GM11168 (cell line): ENCODE measurements around the gene ESPNL.

Source experiments
- in situ Hi-C: fragments of 300-500 bp; cut with MboI; formaldehyde crosslinking; loops from one replicate; pipeline ENCODE4 v1.12.0; 2022; ENCODE audit warnings: low sequenced_read_pairs; ENCODE audit not compliant: unreplicated experiment

The ESPNL gene

GRCh38 chr2:238155051-238155760 lies 55.1 kb downstream of the ESPNL start:
- in situ Hi-C loops: no loop called here

- in situ Hi-C loops: no loop called here
Measured at GRCh38 chr2:238155761-238156694, 55.9 kb downstream of the ESPNL start.

- in situ Hi-C loops: no loop called here
Measured at GRCh38 chr2:238157506-238158017, 57.4 kb downstream of the ESPNL start.

DNA sequence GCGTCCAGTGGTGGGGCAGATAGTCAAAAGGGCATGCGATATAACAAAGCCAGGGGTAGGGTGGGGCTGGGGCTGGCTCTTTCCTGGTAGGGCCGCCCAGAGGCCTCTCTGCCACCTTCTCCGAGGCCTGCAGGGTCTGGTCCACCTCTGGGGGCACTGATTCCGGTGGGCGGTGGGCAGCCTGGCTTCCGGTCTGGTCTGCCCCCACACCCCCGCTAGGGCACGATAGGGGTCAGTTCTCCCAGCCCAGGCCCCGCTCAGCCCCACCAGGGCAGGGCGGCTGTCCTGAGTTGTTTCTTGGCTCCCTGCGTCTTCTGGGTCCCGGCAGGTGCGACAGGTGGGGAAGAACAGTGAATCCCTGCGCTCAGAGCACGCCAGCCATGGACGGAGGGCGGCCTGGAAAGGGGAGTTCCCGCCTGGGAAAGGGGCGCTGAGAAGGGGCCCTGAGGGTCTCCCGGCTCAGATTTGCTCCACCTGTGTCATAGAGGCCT lies 57.9 kb downstream of the ESPNL start:
- in situ Hi-C loops: no loop called here

- in situ Hi-C loops: no loop called here
Measured at GRCh38 chr2:238158509-238159070, 58.5 kb downstream of the ESPNL start, which contains the start of gene ERFE. Gene ERFE, plus strand, starts transcription at chr2:238158970. Its CDS starts 38 bp downstream, at chr2:238159008.

GRCh38 chr2:238159071-238159539 lies 59.0 kb downstream of the ESPNL start:
- in situ Hi-C loops: no loop called here

DNA sequence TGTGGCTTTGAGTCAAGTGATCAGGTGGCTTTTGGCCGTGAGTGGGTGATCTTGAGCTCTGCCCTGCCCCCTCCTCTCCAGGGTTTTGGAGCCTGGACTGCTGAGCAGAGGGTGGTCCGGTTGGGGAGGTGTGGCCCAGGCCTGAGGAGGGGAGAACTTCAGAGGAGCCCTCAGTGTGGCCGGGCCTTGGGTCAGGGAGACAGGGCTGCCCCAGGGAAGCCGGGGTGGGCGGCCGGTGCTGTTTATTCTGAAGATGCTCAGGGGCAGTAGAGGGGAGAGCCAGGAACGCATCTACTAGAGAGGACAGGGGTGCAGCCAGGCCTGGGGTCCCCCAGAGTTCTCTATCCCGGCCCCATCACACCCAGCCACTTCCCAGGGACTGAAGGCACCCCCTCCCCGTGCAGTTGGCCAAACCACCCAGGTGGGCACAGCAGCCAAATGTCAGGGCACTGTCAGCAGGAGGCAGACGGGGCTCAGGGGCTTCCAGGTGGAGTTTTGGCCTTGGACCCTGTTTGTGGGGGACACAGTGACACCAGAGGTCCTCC lies 59.6 kb downstream of the ESPNL start:
- in situ Hi-C loops: no loop called here

- in situ Hi-C loops: no loop called here
Measured at GRCh38 chr2:238160206-238161129, 60.3 kb downstream of the ESPNL start.

- in situ Hi-C loops: no loop called here
Measured at GRCh38 chr2:238161291-238162051, 61.3 kb downstream of the ESPNL start.

DNA sequence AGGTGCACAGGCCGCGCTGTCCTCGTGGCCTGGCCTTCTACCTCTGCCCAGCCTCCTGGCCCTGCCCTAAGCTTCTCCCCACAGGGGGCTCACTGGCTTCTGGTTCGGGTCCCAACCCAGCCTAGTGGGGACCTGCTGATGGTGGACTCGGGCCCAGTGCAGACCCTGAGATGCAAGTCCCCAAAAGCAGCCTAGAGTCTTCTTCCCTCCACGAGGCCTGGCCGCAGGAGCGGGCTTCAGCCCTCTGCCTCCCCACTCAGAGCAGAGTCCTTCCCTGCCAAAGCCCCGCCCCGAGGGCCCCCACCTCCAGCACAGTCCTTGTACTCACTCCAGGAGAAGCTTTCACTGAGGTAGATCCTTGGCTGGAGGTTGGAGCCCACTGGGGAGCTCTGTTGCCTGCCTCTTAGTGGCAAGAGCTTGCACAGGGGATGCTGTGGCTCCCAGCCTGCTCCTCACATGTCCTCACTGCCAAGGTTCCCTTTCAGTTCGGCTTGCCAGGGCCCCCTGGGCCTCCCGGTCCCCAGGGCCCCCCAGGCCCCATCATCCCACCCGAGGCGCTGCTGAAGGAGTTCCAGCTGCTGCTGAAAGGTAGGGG lies 62.2 kb downstream of the ESPNL start:
- in situ Hi-C loops: no loop called here

- in situ Hi-C loops: no loop called here
Measured at GRCh38 chr2:238162846-238163441, 62.8 kb downstream of the ESPNL start.

DNA sequence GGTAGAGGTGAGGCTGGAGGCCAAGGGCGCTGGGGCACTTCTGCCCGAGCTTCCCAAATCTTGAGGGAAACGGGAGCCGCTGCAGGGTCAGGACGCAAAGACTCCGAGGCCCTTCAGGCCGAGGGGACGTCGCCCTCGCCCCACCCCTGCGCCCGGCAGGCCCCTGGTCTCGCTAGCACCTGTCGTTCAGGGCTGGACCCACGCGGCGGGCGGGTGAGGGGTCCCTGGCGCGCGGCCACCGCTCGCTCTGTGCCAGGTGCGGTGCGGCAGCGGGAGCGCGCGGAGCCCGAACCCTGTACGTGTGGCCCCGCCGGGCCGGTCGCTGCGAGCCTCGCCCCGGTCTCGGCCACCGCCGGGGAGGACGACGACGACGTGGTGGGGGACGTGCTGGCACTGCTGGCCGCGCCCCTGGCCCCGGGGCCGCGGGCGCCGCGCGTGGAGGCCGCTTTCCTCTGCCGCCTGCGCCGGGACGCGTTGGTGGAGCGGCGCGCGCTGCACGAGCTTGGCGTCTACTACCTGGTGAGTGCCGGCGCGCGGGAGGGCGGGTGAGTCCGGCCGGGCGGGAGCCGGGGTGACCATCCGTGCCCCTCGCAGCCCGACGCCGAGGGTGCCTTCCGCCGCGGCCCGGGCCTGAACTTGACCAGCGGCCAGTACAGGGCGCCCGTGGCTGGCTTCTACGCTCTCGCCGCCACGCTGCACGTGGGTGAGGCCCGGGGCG lies 63.5 kb downstream of the ESPNL start:
- in situ Hi-C loops: no loop called here

- in situ Hi-C loops: no loop called here
Measured at GRCh38 chr2:238164906-238165287, 64.8 kb downstream of the ESPNL start.

- in situ Hi-C loops: no loop called here
Measured at GRCh38 chr2:238165288-238165921, 65.3 kb downstream of the ESPNL start.

GRCh38 chr2:238166391-238167343 lies 66.5 kb downstream of the ESPNL start:
- in situ Hi-C loops: no loop called here

- in situ Hi-C loops: no loop called here
Measured at GRCh38 chr2:238167344-238167715, 67.2 kb downstream of the ESPNL start.
